Measurements from ENCODE around the gene MAB21L3.

The MAB21L3 gene

DNA sequence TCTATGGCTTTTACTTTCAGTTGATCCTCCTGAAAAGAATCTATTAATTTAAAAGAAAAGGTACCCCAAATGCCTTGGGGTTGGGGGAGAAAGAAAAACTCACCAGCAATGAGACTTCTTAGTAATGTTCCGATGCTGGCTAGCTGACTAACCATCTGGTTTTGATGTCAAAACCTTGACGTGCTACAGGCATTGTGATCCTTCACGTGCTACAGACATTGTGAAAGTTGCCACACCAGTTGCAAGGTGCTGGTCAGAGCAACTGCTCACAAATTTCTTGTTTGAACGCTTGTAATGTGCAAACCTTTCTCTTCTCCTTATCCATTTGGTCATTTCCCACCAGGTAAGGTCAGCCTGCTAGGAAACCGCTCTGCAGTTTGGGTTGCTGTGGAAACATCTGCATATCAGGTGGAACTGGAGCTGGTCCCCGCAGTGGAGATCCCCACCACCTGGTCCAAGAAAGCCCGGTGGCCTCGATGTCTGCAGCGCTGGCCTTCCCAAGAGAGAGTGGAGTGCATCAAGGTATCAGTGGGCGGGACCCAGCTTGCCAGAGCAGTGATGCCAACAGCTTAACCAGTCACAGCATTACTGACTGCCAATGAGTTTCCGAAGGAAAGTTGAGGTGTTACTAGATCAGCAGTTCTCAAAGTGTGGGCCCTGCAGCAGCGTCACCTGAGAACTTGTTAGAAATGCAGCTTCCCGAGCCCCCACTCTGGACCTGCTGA lies 16.1 kb downstream of the MAB21L3 start:
- H3K9me3 ChIP-seq (ENCODE audit: control insufficient read depth, low read length): no peaks in the 10 kb centered on the region
- H3K9ac ChIP-seq (ENCODE audit: low read length): no peak overlapping the region
- H3K4me1 ChIP-seq (ENCODE audit: control insufficient read depth, insufficient read depth, low read depth, low read length): peaks cover 18% of the 10 kb centered on the region
- H2BK12ac ChIP-seq (ENCODE audit: low read length in 2 of 2): no peak overlapping the region
- WGBS: 90% methylated on average over 13 of the region's 13 CpGs
- no peak overlapping the region for H3K23ac ChIP-seq (ENCODE audit: low read length in 2 of 2)
- H3K27me3 ChIP-seq (ENCODE audit: control insufficient read depth in 1 of 2, insufficient read depth in 1 of 2, low read length in 2 of 2): peaks cover 0 to 11% of the 10 kb centered on the region in 2 experiments
- H3K79me1 ChIP-seq (replicated peaks; ENCODE audit: low read length, poor library complexity, severe bottlenecking): no peaks in the 10 kb centered on the region
- no peak for DNase-seq
- H3K4ac ChIP-seq (ENCODE audit: low read depth in 1 of 2, low read length in 2 of 2): no peak overlapping the region
- H2BK5ac ChIP-seq (ENCODE audit: low read depth, low read length, poor library complexity, severe bottlenecking): no peak overlapping the region
- H3K27ac ChIP-seq (ENCODE audit: low read length, poor library complexity, severe bottlenecking): no peak overlapping the region
- H3K14ac ChIP-seq (ENCODE audit: low read length in 2 of 2): no peak overlapping the region
- H3K4me2 ChIP-seq (ENCODE audit: low read length, poor library complexity, severe bottlenecking): no peak overlapping the region
- no peak overlapping the region for H3K18ac ChIP-seq (ENCODE audit: low read depth in 1 of 2, low read length in 2 of 2)
- H2BK120ac ChIP-seq (ENCODE audit: low read depth, low read length): no peak overlapping the region
- no peak overlapping the region for H2AK5ac ChIP-seq (ENCODE audit: low read length, severe bottlenecking)
- no peak overlapping the region for H2AFZ ChIP-seq (ENCODE audit: low read depth, low read length)
- H3K4me3 ChIP-seq (ENCODE audit: insufficient read depth in 1 of 2, low read depth in 1 of 2, low read length in 2 of 2): no peak overlapping the region
- no peak overlapping the region for H2BK15ac ChIP-seq (ENCODE audit: low read depth, poor library complexity, severe bottlenecking)
- H3K36me3 ChIP-seq (ENCODE audit: control insufficient read depth in 1 of 2, insufficient read depth in 2 of 2, low read depth in 1 of 2, low read length in 2 of 2): no peaks in the 10 kb centered on the region
- H4K8ac ChIP-seq (ENCODE audit: low read length): no peak overlapping the region
- H4K91ac ChIP-seq (ENCODE audit: low read length): no peak overlapping the region

DNA sequence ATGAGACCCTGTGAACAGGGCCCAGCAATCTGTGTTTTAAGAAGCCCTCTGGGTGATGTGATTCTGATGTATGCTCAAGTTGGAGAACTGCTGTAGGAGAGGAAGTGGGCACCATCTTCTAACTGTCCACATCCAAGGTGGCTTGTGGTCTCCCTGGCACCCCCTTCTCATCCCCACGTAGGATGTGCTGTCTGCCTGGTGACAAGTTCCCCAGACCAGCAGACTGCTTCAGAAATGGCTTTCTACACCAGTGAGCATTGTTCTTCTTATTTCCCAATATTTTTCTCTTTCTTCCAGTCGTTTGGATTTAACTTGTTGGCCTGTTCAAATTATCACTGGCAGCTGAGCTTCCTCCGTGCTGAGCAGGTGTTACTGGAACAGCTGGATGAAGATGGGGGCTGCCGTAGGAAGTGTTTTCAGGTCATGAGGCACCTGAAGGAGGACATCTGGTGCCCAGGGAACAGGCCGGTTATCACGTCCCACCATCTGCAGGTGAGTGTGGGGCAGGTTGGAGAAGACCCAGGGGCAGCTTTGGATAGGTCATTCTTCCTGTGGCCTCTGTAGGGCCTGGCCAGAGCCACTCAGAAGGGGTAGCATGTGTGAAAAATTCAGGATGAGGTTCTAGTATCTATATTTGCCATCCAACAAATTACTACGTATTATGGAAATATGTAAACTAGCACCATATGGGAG lies 16.8 kb downstream of the MAB21L3 start:
- Histone ChIP-seq H4K8ac (ENCODE audit: low read length) (no peak overlapping the region), H3K9me3 (ENCODE audit: control insufficient read depth, low read length) (no peaks in the 10 kb centered on the region), H3K27ac (ENCODE audit: low read length, poor library complexity, severe bottlenecking) (no peak overlapping the region), H2BK12ac (ENCODE audit: low read length in 2 of 2) (no peak overlapping the region), H3K36me3 (ENCODE audit: control insufficient read depth in 1 of 2, insufficient read depth in 2 of 2, low read depth in 1 of 2, low read length in 2 of 2) (no peaks in the 10 kb centered on the region), H3K4me3 (ENCODE audit: insufficient read depth in 1 of 2, low read depth in 1 of 2, low read length in 2 of 2) (no peak overlapping the region), H2BK120ac (ENCODE audit: low read depth, low read length) (no peak overlapping the region), H2AK5ac (ENCODE audit: low read length, severe bottlenecking) (no peak overlapping the region), H3K23ac (ENCODE audit: low read length in 2 of 2) (no peak overlapping the region), H3K79me1 (replicated peaks; ENCODE audit: low read length, poor library complexity, severe bottlenecking) (no peaks in the 10 kb centered on the region), H2BK5ac (ENCODE audit: low read depth, low read length, poor library complexity, severe bottlenecking) (no peak overlapping the region), H2AFZ (ENCODE audit: low read depth, low read length) (no peak overlapping the region), H3K14ac (ENCODE audit: low read length in 2 of 2) (no peak overlapping the region), H3K4me2 (ENCODE audit: low read length, poor library complexity, severe bottlenecking) (no peak overlapping the region), H4K91ac (ENCODE audit: low read length) (no peak overlapping the region), H3K27me3 (ENCODE audit: control insufficient read depth in 1 of 2, insufficient read depth in 1 of 2, low read length in 2 of 2) (peaks cover 0 to 18% of the 10 kb centered on the region in 2 experiments), H3K4ac (ENCODE audit: low read depth in 1 of 2, low read length in 2 of 2) (no peak overlapping the region), H2BK15ac (ENCODE audit: low read depth, poor library complexity, severe bottlenecking) (no peak overlapping the region), H3K18ac (ENCODE audit: low read depth in 1 of 2, low read length in 2 of 2) (no peak overlapping the region), H3K4me1 (ENCODE audit: control insufficient read depth, insufficient read depth, low read depth, low read length) (peaks cover 14% of the 10 kb centered on the region), H3K9ac (ENCODE audit: low read length) (no peak overlapping the region)
- 91% methylated on average over 7 of the region's 7 CpGs for WGBS
- DNase-seq: no peak

DNA sequence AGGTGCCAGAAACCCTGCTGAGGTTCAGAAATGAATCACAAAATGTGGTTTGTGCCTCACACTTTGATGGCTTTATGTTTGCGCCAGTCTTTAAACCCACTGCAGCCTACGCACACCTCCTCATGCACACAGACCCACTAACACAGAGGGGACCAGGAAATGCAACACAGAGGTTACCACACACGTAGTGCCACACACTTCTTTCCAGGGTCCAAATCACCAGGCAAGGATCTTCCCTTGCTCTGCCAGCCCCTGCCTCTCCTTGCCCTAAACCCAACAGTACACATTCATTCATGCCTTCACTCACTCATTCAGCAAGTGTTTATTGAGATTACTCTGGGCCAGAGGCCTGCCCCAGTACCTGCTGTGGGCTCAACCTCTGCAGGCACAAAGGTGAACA lies 17.5 kb downstream of the MAB21L3 start:
- H3K23ac ChIP-seq (ENCODE audit: low read length in 2 of 2): no peak overlapping the region
- H2AFZ ChIP-seq (ENCODE audit: low read depth, low read length): no peak overlapping the region
- H3K4me1 ChIP-seq (ENCODE audit: control insufficient read depth, insufficient read depth, low read depth, low read length): peaks cover 13% of the 10 kb centered on the region
- no peak overlapping the region for H2AK5ac ChIP-seq (ENCODE audit: low read length, severe bottlenecking)
- H4K8ac ChIP-seq (ENCODE audit: low read length): no peak overlapping the region
- H3K18ac ChIP-seq (ENCODE audit: low read depth in 1 of 2, low read length in 2 of 2): no peak overlapping the region
- 84% methylated on average over 3 of the region's 3 CpGs for WGBS
- no peak overlapping the region for H3K4me2 ChIP-seq (ENCODE audit: low read length, poor library complexity, severe bottlenecking)
- H2BK12ac ChIP-seq (ENCODE audit: low read length in 2 of 2): no peak overlapping the region
- no peak overlapping the region for H4K91ac ChIP-seq (ENCODE audit: low read length)
- H3K27ac ChIP-seq (ENCODE audit: low read length, poor library complexity, severe bottlenecking): no peak overlapping the region
- H3K27me3 ChIP-seq (ENCODE audit: control insufficient read depth in 1 of 2, insufficient read depth in 1 of 2, low read length in 2 of 2): peaks cover 0 to 23% of the 10 kb centered on the region in 2 experiments
- no peak overlapping the region for H3K4me3 ChIP-seq (ENCODE audit: insufficient read depth in 1 of 2, low read depth in 1 of 2, low read length in 2 of 2)
- no peak overlapping the region for H2BK5ac ChIP-seq (ENCODE audit: low read depth, low read length, poor library complexity, severe bottlenecking)
- no peak overlapping the region for H2BK15ac ChIP-seq (ENCODE audit: low read depth, poor library complexity, severe bottlenecking)
- H3K4ac ChIP-seq (ENCODE audit: low read depth in 1 of 2, low read length in 2 of 2): no peak overlapping the region
- no peaks in the 10 kb centered on the region for H3K36me3 ChIP-seq (ENCODE audit: control insufficient read depth in 1 of 2, insufficient read depth in 2 of 2, low read depth in 1 of 2, low read length in 2 of 2)
- H3K9me3 ChIP-seq (ENCODE audit: control insufficient read depth, low read length): no peaks in the 10 kb centered on the region
- no peak overlapping the region for H3K9ac ChIP-seq (ENCODE audit: low read length)
- no peak for DNase-seq
- H3K79me1 ChIP-seq (replicated peaks; ENCODE audit: low read length, poor library complexity, severe bottlenecking): no peaks in the 10 kb centered on the region
- no peak overlapping the region for H3K14ac ChIP-seq (ENCODE audit: low read length in 2 of 2)
- no peak overlapping the region for H2BK120ac ChIP-seq (ENCODE audit: low read depth, low read length)

DNA sequence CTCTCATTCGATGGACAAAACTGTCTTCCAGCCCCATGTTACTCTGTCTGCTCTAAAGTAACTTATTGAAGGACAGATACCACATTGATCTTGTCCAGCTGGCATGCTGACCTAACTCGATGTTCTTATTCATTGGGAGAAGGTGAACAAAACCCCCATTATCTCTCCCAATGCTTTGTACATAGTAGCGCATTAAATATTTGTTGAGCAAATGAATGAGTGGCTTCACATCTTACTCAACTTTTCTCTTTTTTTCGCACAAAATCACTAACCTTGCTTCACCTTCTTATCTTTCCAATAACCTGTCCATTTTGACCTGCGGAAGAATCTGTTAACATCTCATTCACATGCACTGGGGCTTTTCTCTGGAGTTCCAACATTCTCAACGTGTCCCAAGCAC lies 18.3 kb downstream of the MAB21L3 start:
- Histone ChIP-seq H3K4me3 (ENCODE audit: insufficient read depth in 1 of 2, low read depth in 1 of 2, low read length in 2 of 2) (no peak overlapping the region), H2AFZ (ENCODE audit: low read depth, low read length) (no peak overlapping the region), H3K36me3 (ENCODE audit: control insufficient read depth in 1 of 2, insufficient read depth in 2 of 2, low read depth in 1 of 2, low read length in 2 of 2) (no peaks in the 10 kb centered on the region), H2BK12ac (ENCODE audit: low read length in 2 of 2) (no peak overlapping the region), H2BK5ac (ENCODE audit: low read depth, low read length, poor library complexity, severe bottlenecking) (no peak overlapping the region), H2BK120ac (ENCODE audit: low read depth, low read length) (no peak overlapping the region), H4K91ac (ENCODE audit: low read length) (no peak overlapping the region), H3K14ac (ENCODE audit: low read length in 2 of 2) (no peak overlapping the region), H3K4me1 (ENCODE audit: control insufficient read depth, insufficient read depth, low read depth, low read length) (peaks cover 9% of the 10 kb centered on the region), H3K4me2 (ENCODE audit: low read length, poor library complexity, severe bottlenecking) (no peak overlapping the region), H3K4ac (ENCODE audit: low read depth in 1 of 2, low read length in 2 of 2) (no peak overlapping the region), H4K8ac (ENCODE audit: low read length) (no peak overlapping the region), H2AK5ac (ENCODE audit: low read length, severe bottlenecking) (no peak overlapping the region), H3K9ac (ENCODE audit: low read length) (no peak overlapping the region), H3K79me1 (replicated peaks; ENCODE audit: low read length, poor library complexity, severe bottlenecking) (no peaks in the 10 kb centered on the region), H2BK15ac (ENCODE audit: low read depth, poor library complexity, severe bottlenecking) (no peak overlapping the region), H3K9me3 (ENCODE audit: control insufficient read depth, low read length) (no peaks in the 10 kb centered on the region), H3K18ac (ENCODE audit: low read depth in 1 of 2, low read length in 2 of 2) (no peak overlapping the region), H3K27ac (ENCODE audit: low read length, poor library complexity, severe bottlenecking) (no peak overlapping the region), H3K27me3 (ENCODE audit: control insufficient read depth in 1 of 2, insufficient read depth in 1 of 2, low read length in 2 of 2) (peaks cover 0 to 26% of the 10 kb centered on the region in 2 experiments), H3K23ac (ENCODE audit: low read length in 2 of 2) (no peak overlapping the region)
- 86% methylated on average over 6 of the region's 6 CpGs for WGBS
- DNase-seq: no peak
